Liver (tissue), 3 donors: ENCODE data around the gene TOP3A.

Experiments used
- CTCF ChIP-seq: fragments of 150-350 bp; IDR thresholded peaks from 2 replicates; pipeline ENCODE4 v1.5.1; 2017; ENCODE audit warnings: improper control_type of control experiment, low read depth, low read length; ENCODE audit not compliant: missing input control
- EGR1 ChIP-seq, 2 donors: IDR thresholded peaks; 2 replicates each; pipeline ENCODE4 v1.6.1; 2016 to 2018; ENCODE audit warnings: antibody characterized with exemption in 2 of 2, low read depth in 2 of 2
- FOXA1 ChIP-seq: IDR thresholded peaks from 2 replicates; pipeline ENCODE4 v1.6.1; 2016; ENCODE audit warnings: antibody characterized with exemption
- GABPA ChIP-seq, 2 donors: IDR thresholded peaks in 1 of 2; conservative IDR thresholded peaks in 1 of 2; 2 replicates each; pipeline ENCODE4 v1.6.1; 2016; ENCODE audit warnings: antibody characterized with exemption in 2 of 2, mild to moderate bottlenecking in 1 of 2, moderate library complexity in 1 of 2
- HNF4A ChIP-seq, 2 donors: conservative IDR thresholded peaks; 2 replicates each; pipeline ENCODE4 v1.6.1; 2016; ENCODE audit warnings: antibody characterized with exemption in 2 of 2, mild to moderate bottlenecking in 2 of 2
- JUND ChIP-seq, 2 donors: IDR thresholded peaks; 2 replicates each; pipeline ENCODE4 v1.6.1; 2016; ENCODE audit warnings: antibody characterized with exemption in 2 of 2
- RAD21 ChIP-seq, 2 donors: IDR thresholded peaks; 2 replicates each; pipeline ENCODE4 v1.6.1; 2016; ENCODE audit warnings: antibody characterized with exemption in 2 of 2, mild to moderate bottlenecking in 2 of 2
- REST ChIP-seq: IDR thresholded peaks from 2 replicates; pipeline ENCODE4 v1.6.1; 2016; ENCODE audit warnings: antibody characterized with exemption, mild to moderate bottlenecking
- SP1 ChIP-seq: IDR thresholded peaks from 2 replicates; pipeline ENCODE4 v1.6.1; 2018; ENCODE audit warnings: antibody characterized with exemption, mild to moderate bottlenecking
- TAF1 ChIP-seq: conservative IDR thresholded peaks from 2 replicates; pipeline ENCODE4 v1.6.1; 2016; ENCODE audit warnings: antibody characterized with exemption, mild to moderate bottlenecking
- YY1 ChIP-seq: IDR thresholded peaks from 2 replicates; pipeline ENCODE4 v1.6.1; 2016; ENCODE audit warnings: antibody characterized with exemption, mild to moderate bottlenecking
- ZBTB33 ChIP-seq: IDR thresholded peaks from 2 replicates; pipeline ENCODE4 v1.6.1; 2016; ENCODE audit warnings: antibody characterized with exemption
- TF ChIP-seq, protein P1 (sequence below): IDR thresholded peaks from 2 replicates; pipeline ENCODE4 v1.6.1; 2016; ENCODE audit warnings: antibody characterized with exemption
- TF ChIP-seq, protein P2 (sequence below): IDR thresholded peaks from 2 replicates; pipeline ENCODE4 v1.6.1; 2016; ENCODE audit warnings: antibody characterized with exemption
- donor health status: healthy.
- donor health status: healthy.

DNA sequence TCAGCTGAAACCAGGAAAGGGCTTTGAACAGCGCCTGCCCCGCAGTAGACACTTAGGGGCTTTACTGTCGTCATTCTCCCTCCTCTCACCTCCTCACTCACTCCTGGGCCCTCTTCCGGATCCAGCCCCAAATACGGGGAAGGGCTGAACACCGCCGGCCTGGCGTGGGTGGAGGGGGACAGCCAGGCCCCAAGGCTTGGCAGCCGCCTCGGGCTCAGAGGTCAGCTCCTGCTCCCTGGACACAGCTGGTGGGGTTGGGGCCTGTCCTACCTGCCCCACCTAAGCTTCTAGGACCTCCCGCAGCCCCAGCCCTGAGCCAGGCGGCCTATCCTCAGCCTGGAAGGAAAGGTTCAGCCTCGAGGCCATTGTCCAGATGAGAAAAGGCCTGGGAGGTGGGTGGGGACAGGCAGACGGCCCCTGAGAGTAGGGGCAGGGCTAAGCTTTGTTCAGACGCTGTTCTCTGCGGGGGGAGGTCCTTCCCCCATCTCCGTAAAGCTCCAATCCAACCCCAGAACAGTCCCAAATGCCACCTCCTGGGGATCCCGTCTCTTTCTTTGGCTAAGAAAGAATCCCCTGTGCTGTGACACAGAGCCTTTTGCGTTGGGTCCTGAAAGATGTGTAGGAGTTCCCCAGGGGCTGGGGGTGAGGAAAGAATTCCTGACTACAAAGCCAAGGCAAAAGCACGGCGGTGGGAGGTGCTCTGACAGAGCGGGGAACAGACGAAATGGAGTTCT is 90.2 kb downstream of the TOP3A start:
- TF ChIP-seq CTCF (no peak), REST (no peak), RAD21 (IDR thresholded peaks at IDR 0.05) (no peak), YY1 (no peak), JUND (IDR thresholded peaks at IDR 0.05) (no peak), FOXA1 (no peak), SP1 (no peak), GABPA (IDR thresholded peaks at IDR 0.05 in 1 of 2, conservative IDR thresholded peaks at IDR 0.05 in 1 of 2) (no peak), ZBTB33 (no peak), HNF4A (conservative IDR thresholded peaks at IDR 0.05) (no peak), TAF1 (no peak), EGR1 (IDR thresholded peaks at IDR 0.05; ENCODE audit: low read depth in 2 of 2) (no peak)
- TF ChIP-seq, protein P1, sequence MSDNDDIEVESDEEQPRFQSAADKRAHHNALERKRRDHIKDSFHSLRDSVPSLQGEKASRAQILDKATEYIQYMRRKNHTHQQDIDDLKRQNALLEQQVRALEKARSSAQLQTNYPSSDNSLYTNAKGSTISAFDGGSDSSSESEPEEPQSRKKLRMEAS: no peak
- TF ChIP-seq, protein P2, sequence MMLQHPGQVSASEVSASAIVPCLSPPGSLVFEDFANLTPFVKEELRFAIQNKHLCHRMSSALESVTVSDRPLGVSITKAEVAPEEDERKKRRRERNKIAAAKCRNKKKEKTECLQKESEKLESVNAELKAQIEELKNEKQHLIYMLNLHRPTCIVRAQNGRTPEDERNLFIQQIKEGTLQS: no peak
